NCI-H524 (cell line): Measurements from ENCODE around the gene PDZRN4.
A peak's percentile ranks its signal among the peaks of the same experiment; 100 is the strongest.
"Not testable (repeated sequence)": the region's sequence is repeated elsewhere in the genome, so short reads cannot be mapped to it uniquely, and the experiment has no call there.

Experiments
- DNase-seq, 2 experiments: peaks; one replicate each; lab custom pipeline; 2025; lab: John Stamatoyannopoulos, UW

The PDZRN4 gene

GRCh38 chr12:41188058-41188840, at the start of gene PDZRN4:
Gene PDZRN4 (plus strand): TSS chr12:41188320.
- DNase-seq, result peak in 1 of 2 experiments; percentile 32

GRCh38 chr12:41140117-41140516, 48.0 kb upstream of the PDZRN4 start:
- DNase-seq, result no peak

GRCh38 chr12:41141104-41141503, 47.0 kb upstream of the PDZRN4 start:
- DNase-seq, result no peak

GRCh38 chr12:41142376-41142775, 45.7 kb upstream of the PDZRN4 start:
- DNase-seq, result no peak

- no peak for DNase-seq
These were observed 36.3 kb upstream of the PDZRN4 start for GRCh38 chr12:41151793-41152192.

GRCh38 chr12:41162461-41162860, 25.7 kb upstream of the PDZRN4 start:
- DNase-seq, result no peak

- DNase-seq, result peak; percentile 6 to 70
These were observed 20.4 kb upstream of the PDZRN4 start for GRCh38 chr12:41167701-41168100.

- peak; percentile 62 to 73 for DNase-seq
These were observed 13.5 kb upstream of the PDZRN4 start for GRCh38 chr12:41174602-41175001.

- DNase-seq, result not testable (repeated sequence)
These were observed 8.6 kb upstream of the PDZRN4 start for GRCh38 chr12:41179507-41179906.

- DNase-seq, result no peak
These were observed 3.3 kb upstream of the PDZRN4 start for GRCh38 chr12:41184864-41185263.

- no peak for DNase-seq
These were observed 2.1 kb upstream of the PDZRN4 start for GRCh38 chr12:41186026-41186425.

GRCh38 chr12:41188841-41189394, 798 bp downstream of the PDZRN4 start:
- DNase-seq, result no peak

- DNase-seq, result peak in 1 of 2 experiments; percentile 18
These were observed 1.5 kb downstream of the PDZRN4 start for GRCh38 chr12:41189395-41190251.

GRCh38 chr12:41190338-41190737, 2.2 kb downstream of the PDZRN4 start:
- peak in 1 of 2 experiments; percentile 70 for DNase-seq

GRCh38 chr12:41191549-41191948, 3.4 kb downstream of the PDZRN4 start:
- DNase-seq, result not testable (repeated sequence)

GRCh38 chr12:41193311-41193710, 5.2 kb downstream of the PDZRN4 start:
- no peak for DNase-seq

- no peak for DNase-seq
These were observed 13.9 kb downstream of the PDZRN4 start for GRCh38 chr12:41202051-41202450.

GRCh38 chr12:41205070-41205709, 17.1 kb downstream of the PDZRN4 start:
- no peak for DNase-seq

GRCh38 chr12:41206298-41206697, 18.2 kb downstream of the PDZRN4 start:
- DNase-seq, result no peak

GRCh38 chr12:41211448-41211847, 23.3 kb downstream of the PDZRN4 start:
- DNase-seq, result peak in 1 of 2 experiments; percentile 39

GRCh38 chr12:41212625-41213024, 24.5 kb downstream of the PDZRN4 start:
- peak; percentile 72 to 81 for DNase-seq

GRCh38 chr12:41213107-41213506, 25.0 kb downstream of the PDZRN4 start:
- DNase-seq, result peak; percentile 75 to 86
